Hepatocyte (in vitro differentiated cells): ENCODE data around the gene SPOPL. TPM values are rescaled to one million over a fixed set of nuclear protein-coding genes. Genes with fewer than 3 reads are reported as not detected.

Experiments
- DNase-seq: peaks from one replicate; pipeline ENCODE4 v3.0.0-alpha.2; 2016; ENCODE audit warnings: low spot score
- H2AFZ ChIP-seq: fragments of 200-600 bp; sonication (generic); 2 replicates; pipeline ENCODE4 v1.6.0; 2016; ENCODE audit warnings: antibody characterized with exemption, mild to moderate bottlenecking
- H3K27ac ChIP-seq: fragments of 200-600 bp; sonication (generic); 2 replicates; pipeline ENCODE4 v1.5.1; 2016; ENCODE audit warnings: mild to moderate bottlenecking
- H3K27me3 ChIP-seq: fragments of 200-600 bp; sonication (generic); 2 replicates; pipeline ENCODE4 v1.6.1; 2016
- H3K36me3 ChIP-seq: fragments of 200-600 bp; sonication (generic); replicated peaks from 2 replicates; pipeline ENCODE4 v1.5.1; 2016; ENCODE audit warnings: low read depth; ENCODE audit not compliant: insufficient read depth
- H3K4me1 ChIP-seq: fragments of 200-600 bp; sonication (generic); 2 replicates; pipeline ENCODE4 v1.5.1; 2016; ENCODE audit warnings: mild to moderate bottlenecking, moderate library complexity; ENCODE audit not compliant: insufficient read depth
- H3K4me2 ChIP-seq: fragments of 200-600 bp; sonication (generic); 2 replicates; pipeline ENCODE4 v1.6.0; 2016
- H3K4me3 ChIP-seq: fragments of 200-600 bp; sonication (generic); 2 replicates; pipeline ENCODE4 v1.5.1; 2016; ENCODE audit warnings: mild to moderate bottlenecking
- H3K79me2 ChIP-seq: fragments of 200-600 bp; sonication (generic); 2 replicates; pipeline ENCODE4 v1.6.0; 2017; ENCODE audit warnings: mild to moderate bottlenecking
- H3K9me2 ChIP-seq: fragments of 200-600 bp; sonication (generic); replicated peaks from 2 replicates; pipeline ENCODE4 v1.6.0; 2017; ENCODE audit warnings: mild to moderate bottlenecking; ENCODE audit not compliant: insufficient read depth
- H3K9me3 ChIP-seq: fragments of 200-600 bp; sonication (generic); 2 replicates; pipeline ENCODE4 v1.5.1; 2016; ENCODE audit warnings: low read depth, mild to moderate bottlenecking
- H4K20me1 ChIP-seq: fragments of 200-600 bp; sonication (generic); 2 replicates; pipeline ENCODE4 v1.6.0; 2016; ENCODE audit warnings: mild to moderate bottlenecking; ENCODE audit not compliant: insufficient read depth, poor library complexity, severe bottlenecking
- EZH2 ChIP-seq: fragments of 200-600 bp; sonication (generic); IDR thresholded peaks from 2 replicates; pipeline ENCODE4 v1.6.1; 2016; ENCODE audit warnings: antibody characterized with exemption, mild to moderate bottlenecking, borderline replicate concordance
- EZH2phosphoT487 ChIP-seq: fragments of 200-600 bp; sonication (generic); IDR thresholded peaks from one replicate; pipeline ENCODE4 v1.6.1; 2018; ENCODE audit warnings: antibody characterized with exemption, mild to moderate bottlenecking, low read depth, moderate library complexity; ENCODE audit not compliant: unreplicated experiment, severe bottlenecking
- WGBS: methylation state at CpG from one replicate; pipeline ENCODE4 v1.1.6; 2016; ENCODE audit warnings: low lambda C conversion rate; ENCODE audit errors: missing lambda C conversion rate; 5-methylcytosine and 5-hydroxymethylcytosine counted together
- polyA plus RNA-seq: library from polyadenylated mRNA; unstranded; fragments of >200 nt; fragmentation: Nextera tagmentation; extraction: Ambion mirVana; gene quantifications from 2 replicates; pipeline ENCODE4 v1.2.1, GENCODE V29; 2016
- total RNA-seq: library from RNA; depleted of rRNA; stranded (reverse); fragments of >200 nt; gene quantifications from 2 replicates; pipeline ENCODE4 v1.2.3, GENCODE V29; 2014
- TF ChIP-seq, protein P1 (sequence below): fragments of 200-600 bp; sonication (generic); IDR thresholded peaks from 2 replicates; pipeline ENCODE4 v1.5.1; 2016; ENCODE audit warnings: antibody characterized with exemption, mild to moderate bottlenecking; ENCODE audit not compliant: poor library complexity

SPOPL gene
- total and polyA plus RNA-seq, 2 experiments from 2014 or later, result 6.1 to 37.0 TPM

DNA sequence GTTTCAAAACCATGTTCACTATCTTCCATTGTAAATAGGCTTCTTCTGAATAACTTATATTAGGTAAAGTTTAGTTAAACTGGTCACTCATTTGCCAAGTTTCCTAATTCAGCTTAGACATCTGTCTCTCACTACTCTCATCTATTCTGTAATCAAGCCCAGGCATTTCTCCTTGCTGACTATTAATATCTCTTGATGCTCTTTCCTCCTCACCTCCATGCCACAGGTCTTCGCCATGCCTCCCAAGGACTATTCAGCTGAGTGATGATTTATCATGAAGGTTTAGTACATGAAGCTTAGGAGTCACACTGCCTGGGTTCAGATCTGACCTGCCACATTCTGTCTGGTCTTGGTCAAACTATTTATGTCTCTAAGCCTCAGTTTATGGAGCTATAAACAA, 115.5 kb downstream of the SPOPL start:
- WGBS, result 94% methylated on average over 1 of the region's 1 CpG
- Histone ChIP-seq H3K27ac (no peak overlapping the region), H3K9me3 (no peaks in the 10 kb centered on the region), H3K27me3 (no peaks in the 10 kb centered on the region), H3K9me2 (no peaks in the 10 kb centered on the region), H2AFZ (no peak overlapping the region), H3K36me3 (no peaks in the 10 kb centered on the region), H3K4me3 (no peak overlapping the region), H3K4me1 (no peaks in the 10 kb centered on the region), H4K20me1 (no peaks in the 10 kb centered on the region), H3K79me2 (no peaks in the 10 kb centered on the region), H3K4me2 (no peak overlapping the region)
- no peak for TF ChIP-seq EZH2
- TF ChIP-seq EZH2phosphoT487, result no peak
- TF ChIP-seq, protein P1, sequence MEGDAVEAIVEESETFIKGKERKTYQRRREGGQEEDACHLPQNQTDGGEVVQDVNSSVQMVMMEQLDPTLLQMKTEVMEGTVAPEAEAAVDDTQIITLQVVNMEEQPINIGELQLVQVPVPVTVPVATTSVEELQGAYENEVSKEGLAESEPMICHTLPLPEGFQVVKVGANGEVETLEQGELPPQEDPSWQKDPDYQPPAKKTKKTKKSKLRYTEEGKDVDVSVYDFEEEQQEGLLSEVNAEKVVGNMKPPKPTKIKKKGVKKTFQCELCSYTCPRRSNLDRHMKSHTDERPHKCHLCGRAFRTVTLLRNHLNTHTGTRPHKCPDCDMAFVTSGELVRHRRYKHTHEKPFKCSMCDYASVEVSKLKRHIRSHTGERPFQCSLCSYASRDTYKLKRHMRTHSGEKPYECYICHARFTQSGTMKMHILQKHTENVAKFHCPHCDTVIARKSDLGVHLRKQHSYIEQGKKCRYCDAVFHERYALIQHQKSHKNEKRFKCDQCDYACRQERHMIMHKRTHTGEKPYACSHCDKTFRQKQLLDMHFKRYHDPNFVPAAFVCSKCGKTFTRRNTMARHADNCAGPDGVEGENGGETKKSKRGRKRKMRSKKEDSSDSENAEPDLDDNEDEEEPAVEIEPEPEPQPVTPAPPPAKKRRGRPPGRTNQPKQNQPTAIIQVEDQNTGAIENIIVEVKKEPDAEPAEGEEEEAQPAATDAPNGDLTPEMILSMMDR, result no peak
- DNase-seq, result no peak

GRCh38 chr2:138618971-138619370, 117.4 kb downstream of the SPOPL start:
- Histone ChIP-seq H3K4me1 (no peaks in the 10 kb centered on the region), H3K27ac (no peak overlapping the region), H3K4me3 (no peak overlapping the region), H3K9me3 (no peaks in the 10 kb centered on the region), H3K79me2 (no peaks in the 10 kb centered on the region), H3K27me3 (no peaks in the 10 kb centered on the region), H3K36me3 (no peaks in the 10 kb centered on the region), H4K20me1 (no peaks in the 10 kb centered on the region), H2AFZ (no peak overlapping the region), H3K9me2 (no peaks in the 10 kb centered on the region), H3K4me2 (no peak overlapping the region)
- TF ChIP-seq, protein P1, result no peak
- TF ChIP-seq EZH2, result no peak
- no peak for TF ChIP-seq EZH2phosphoT487
- 98% methylated on average over 3 of the region's 3 CpGs for WGBS
- DNase-seq, result no peak

- Histone ChIP-seq H3K27me3 (no peaks in the 10 kb centered on the region), H3K9me3 (no peaks in the 10 kb centered on the region), H3K79me2 (no peaks in the 10 kb centered on the region), H3K4me2 (no peak overlapping the region), H4K20me1 (no peaks in the 10 kb centered on the region), H2AFZ (no peak overlapping the region), H3K4me1 (no peaks in the 10 kb centered on the region), H3K36me3 (no peaks in the 10 kb centered on the region), H3K4me3 (no peak overlapping the region), H3K9me2 (no peaks in the 10 kb centered on the region), H3K27ac (no peak overlapping the region)
- WGBS, result 90% methylated on average over 2 of the region's 2 CpGs
- no peak for TF ChIP-seq EZH2
- TF ChIP-seq, protein P1, result no peak
- TF ChIP-seq EZH2phosphoT487, result no peak
- DNase-seq, result no peak
Measured at GRCh38 chr2:138620431-138620830, 118.9 kb downstream of the SPOPL start.

DNA sequence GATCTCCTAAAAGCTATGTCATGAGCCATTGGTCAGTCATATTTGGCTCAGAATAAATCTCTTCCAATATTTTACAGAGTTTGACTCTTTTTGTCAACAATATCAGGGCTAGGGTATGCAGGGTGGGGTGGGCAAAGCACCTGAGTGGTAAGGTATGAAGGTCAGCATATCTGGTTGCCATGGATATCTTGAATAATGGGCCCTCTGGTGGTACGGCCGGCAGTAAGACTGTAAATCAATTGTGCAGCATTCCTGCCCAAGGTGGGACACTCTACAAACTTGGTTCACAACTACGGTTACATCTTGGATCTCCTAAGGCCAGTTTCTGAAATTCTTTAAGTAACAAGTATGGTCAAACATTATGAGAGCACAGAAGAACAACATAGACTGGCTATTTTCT, 119.6 kb downstream of the SPOPL start:
- Histone ChIP-seq H3K4me1 (no peaks in the 10 kb centered on the region), H3K27me3 (no peaks in the 10 kb centered on the region), H3K9me3 (no peaks in the 10 kb centered on the region), H3K36me3 (no peaks in the 10 kb centered on the region), H2AFZ (no peak overlapping the region), H4K20me1 (no peaks in the 10 kb centered on the region), H3K4me3 (no peak overlapping the region), H3K9me2 (no peaks in the 10 kb centered on the region), H3K27ac (peak overlapping the region; percentile 63), H3K4me2 (peak overlapping the region; percentile 2), H3K79me2 (no peaks in the 10 kb centered on the region)
- TF ChIP-seq EZH2, result no peak
- TF ChIP-seq, protein P1, result no peak
- no peak for TF ChIP-seq EZH2phosphoT487
- WGBS, result 23% methylated on average over 3 of the region's 3 CpGs
- DNase-seq, result peak; percentile 16
